GM19238 (cell line): ENCODE data around the gene OR5C1.
"Not testable (repeated sequence)": the region's sequence is repeated elsewhere in the genome, so short reads cannot be mapped to it uniquely, and the experiment has no call there.

Experiments
- DNase-seq: peaks from one replicate; pipeline ENCODE4 v3.0.0; 2011; ENCODE audit warnings: low spot score; ENCODE audit not compliant: insufficient read length

OR5C1 gene

DNA sequence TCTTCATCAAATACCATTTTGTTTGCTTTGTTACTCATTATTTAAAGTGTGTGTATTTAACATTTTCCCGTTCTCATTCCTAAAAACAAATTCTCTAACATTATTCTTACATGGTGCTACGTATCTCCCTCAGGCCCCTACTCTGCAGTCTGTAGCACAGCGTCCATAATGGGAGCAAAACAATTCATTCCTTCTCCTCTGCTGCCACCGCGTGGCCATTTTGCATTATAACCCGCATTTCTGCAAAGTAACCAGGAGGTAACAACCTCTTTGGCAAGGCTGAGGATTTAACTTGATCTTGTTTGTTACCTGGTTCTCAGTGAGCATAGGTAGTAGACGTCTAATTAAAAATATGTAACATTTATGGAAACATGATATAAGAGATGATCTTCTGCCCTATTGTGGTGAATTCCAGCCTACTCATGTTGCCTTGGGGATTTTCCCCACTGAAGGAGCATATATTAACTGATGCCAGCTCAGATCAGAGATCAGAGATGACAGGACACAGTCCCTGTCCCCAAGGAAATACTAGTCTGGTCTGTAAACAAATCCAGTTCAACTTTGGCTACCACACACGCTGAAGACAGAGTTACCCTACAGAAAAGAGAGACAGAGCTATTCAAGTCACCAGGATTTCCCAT, 21.7 kb downstream of the OR5C1 start:
- peak; percentile 64 for DNase-seq

DNA sequence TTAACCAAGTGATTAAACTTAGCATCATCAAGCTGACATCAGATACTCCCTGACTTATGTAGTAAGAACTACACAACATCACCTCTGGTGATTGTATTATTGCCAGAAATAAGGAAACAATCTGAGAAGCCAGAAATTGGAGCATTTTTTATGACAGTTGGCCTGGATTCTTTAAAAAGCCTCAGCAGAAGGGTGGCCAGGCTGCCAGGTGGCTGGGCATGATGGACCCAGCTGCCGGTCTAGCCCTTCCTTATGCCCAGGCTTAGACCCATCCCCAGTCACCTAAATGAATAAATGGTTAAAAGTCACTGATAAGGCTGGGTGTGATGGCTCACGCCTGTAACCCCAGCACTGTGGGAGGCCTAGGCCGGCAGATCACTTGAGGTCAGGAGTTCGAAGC, 24.0 kb downstream of the OR5C1 start:
- DNase-seq = no peak

DNA sequence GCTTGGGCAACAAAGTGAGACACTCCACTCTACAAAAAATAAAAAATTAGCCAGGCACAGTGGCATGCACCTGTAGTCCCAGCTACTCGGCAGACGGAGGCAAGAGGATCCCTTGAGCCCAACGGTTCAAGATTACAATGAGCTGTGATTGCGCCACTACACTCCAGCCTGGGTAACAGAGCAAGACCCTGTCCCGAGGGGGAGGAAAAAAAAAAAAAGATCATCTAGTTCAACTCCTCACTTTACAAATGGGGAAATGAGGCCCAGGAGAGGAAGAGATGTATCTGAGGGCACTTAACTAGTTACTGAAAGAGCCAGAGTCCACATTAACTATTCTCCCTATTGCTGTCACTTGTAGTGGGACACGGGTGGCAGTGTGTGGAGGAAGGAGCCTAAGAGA, 25.8 kb downstream of the OR5C1 start:
- DNase-seq = no peak

DNA sequence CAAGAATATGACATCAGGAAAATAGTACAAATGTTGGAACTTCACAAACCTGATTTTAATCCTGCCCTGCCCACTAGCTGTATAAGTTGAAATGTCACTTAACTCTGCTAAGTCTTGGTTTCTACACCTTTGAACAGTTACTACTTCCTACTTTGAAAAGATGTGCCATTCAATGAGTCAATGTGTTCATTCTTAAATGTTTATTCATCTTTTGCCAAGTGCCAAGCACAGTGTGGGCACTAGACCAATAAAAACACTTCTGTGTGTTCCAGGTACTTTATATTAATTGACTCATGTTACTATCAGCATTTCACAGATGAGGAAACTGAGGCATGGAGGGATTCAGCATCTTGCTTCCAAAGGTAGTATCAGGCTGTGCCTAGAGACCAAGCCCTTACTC, 26.8 kb downstream of the OR5C1 start:
- DNase-seq = no peak

DNA sequence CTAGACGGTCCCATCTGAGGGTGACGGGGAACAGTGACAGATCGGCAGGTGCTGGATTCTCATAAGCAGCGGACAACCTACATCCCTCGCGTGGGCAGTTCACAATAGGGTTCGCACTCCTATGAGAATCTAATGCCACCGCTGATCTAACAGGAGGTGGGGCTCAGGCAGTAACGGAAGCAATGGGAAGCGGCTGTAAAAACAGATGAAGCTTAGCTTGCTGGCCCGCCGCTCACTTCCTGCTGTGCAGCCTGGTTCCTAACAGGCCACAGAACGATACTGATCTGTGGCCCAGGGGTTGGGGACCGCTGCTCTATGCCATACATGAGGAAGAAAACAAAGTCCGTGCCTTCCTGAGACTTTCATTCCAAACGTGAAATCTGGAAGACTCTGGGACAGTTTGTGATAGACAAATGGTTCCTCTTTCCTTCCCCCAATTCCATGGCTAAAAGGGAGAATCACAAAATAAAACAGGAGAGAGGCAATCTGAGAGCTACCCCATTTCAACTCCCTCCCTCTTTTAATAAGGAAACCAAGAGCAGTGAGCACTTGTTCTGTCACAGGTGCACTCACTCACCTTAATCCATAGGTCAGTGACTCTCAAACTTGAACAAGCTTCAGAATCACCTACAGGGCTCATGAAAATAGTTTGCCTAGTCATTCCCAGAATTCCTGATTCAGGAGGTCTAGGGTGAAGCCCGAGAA, 27.6 kb downstream of the OR5C1 start:
- DNase-seq = no peak

DNA sequence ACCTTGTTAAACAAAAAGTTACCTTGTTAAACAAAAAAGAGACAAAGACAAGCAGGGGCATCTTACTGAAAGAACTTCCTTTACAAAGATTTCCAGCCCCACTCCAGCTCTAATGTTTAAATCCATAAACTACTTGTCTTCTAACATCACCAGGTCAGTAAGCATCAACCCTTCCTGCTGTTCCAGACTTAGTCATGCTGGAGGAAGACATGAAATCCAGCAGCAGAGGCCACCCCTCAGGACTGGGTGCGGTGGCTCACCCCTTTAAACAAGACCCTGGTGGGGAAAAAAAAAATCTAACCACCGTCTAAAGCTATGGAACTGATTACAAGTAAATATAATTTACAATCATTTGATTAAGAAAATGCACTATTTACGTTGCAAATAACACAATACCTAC, 30.6 kb downstream of the OR5C1 start:
- DNase-seq = no peak

DNA sequence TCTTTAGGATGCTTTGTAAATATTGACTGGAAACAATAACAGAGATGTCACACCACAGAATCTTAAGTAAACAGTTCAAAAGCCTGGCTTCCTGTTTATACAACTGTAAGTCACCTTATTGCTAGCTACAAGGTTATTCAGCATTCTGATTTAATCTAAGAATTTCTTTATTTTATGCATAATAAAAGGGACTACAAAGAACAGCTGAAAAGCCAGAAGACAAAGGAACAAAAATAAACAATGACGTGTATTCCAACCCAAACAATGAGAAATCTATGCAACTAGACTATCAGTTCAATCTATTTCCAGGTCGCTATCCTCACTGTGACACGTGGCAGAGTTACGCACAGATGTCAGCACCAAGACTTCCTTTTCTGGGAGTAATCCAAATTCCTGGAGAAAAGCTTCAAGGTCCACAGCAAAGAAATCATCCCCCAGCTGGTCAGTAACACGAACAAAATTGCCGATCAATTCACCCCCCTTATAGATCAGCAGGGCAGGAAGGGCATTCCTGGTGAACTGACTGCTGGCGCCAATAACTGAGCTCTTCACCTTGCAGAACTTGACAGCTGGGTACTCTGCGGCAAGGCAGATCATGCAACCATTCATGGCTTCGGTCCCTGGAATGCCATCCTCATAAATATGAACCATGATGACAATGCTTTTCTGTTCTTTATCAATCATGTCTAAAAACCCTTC, 31.2 kb downstream of the OR5C1 start:
- DNase-seq = no peak

DNA sequence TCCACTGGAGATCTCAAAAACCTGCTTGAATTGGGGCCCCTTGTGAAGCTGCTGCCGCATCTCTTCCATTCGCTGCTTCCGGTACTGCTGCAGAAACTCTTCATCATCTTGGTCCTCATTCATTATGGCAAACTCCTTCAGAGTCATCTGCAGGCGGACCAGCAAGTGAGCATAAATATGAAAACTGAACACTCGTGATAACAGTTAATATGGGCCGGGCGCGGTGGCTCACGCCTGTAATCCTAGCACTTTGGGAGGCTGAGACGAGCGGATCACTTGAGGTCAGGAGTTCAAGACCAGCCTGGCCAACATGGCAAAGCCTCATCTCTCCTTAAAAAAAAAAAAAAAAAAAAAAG, 31.7 kb downstream of the OR5C1 start:
- no peak for DNase-seq

DNA sequence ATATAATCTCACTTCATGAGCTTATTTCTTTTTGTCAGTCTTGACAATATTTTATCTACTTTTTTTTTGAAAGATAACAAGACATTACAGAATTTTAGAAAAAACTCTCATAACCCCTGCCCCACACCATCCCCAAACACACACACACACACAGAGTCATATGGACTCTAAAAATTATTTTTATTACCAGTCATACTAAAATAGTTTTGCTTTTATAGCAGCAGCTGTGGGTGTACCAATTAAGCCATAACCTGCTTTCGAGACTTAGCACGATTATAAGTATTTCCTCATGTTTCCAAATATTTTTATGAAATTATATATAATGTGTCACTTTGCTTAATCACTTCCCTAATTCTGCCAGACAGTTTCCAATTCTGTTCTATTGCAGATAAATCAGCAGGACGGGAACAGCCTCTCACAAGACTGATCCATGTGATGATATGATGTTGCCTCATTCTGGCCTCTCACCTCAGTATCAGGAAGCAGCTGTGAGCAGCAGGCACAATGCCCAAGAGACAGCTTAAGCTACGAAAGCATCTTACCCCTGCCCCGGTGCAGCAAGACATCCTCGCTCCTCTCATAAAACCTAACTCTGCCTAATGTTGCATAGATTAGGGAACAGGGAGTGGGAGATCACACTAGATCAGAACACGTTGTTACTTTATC, 32.7 kb downstream of the OR5C1 start:
- DNase-seq = no peak

DNA sequence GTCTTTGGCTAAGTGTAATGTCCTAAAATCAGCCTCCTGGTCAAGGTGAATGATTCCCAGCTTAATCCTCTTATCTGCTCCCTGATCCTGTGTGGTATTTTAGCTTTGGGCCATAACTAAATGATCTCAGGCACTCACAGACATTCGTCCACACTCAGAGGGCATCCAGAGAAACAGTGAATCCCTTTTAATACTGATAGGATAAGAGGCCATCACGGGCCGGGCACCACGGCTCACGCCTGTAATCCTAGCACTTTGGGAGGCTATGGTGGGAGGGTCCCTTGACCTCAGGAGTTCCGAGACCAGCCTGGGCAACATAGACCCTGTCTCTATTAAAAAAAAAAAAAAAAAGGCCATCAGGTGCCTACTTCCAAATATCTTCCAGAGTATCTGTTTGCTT, 33.3 kb downstream of the OR5C1 start:
- no peak for DNase-seq

DNA sequence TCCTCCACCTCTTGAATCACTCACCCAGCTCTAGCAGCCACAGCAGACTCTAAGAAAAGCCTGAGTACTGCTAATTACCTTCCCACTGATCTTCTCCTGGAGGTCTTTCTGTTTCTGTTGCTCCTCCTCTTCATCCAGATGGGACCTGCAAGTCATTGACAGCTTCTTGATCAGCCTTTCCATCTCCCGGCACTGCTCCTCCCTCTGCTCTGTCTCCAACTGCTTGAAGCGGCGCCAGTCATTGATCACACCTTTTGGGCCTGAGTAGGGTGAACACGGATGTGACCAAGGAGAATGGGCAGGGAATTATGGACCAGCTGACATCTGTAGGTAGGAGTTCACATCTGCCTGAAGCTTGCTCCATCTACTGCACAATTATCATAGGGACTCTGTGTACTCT, 34.2 kb downstream of the OR5C1 start:
- no peak for DNase-seq

DNA sequence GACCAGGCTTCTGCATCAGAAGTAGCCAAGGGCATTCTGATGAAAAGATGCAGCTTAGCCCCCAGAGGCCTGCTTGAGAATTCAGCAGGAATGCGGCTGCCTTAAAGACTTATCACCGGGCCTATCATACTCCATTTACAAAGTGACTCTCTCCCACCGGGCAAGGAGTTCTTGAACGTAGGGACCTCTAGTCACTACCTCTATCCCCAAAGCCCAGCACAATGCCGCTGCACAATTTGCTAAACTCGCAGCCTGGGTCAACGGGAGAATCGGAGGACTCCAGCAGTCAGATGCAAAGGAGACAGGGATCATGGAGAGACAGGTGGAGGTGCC, 39.0 kb downstream of the OR5C1 start:
- DNase-seq = no peak

DNA sequence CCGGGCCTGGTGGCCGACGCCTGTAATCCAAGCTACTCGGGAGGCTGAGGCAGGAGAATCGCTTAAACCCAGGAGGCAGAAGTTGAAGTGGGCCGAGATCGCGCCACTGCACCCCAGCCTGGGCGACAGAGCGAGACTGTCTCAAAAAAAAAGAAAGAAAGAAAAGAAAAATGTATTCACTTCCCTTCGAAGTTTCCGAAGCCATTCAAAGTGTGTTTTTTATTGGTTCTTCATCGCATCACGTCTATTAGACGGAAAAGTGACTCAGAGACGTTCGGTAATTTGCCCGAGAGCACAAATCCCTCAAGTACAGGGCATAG, 40.2 kb downstream of the OR5C1 start:
- not testable (repeated sequence) for DNase-seq

DNA sequence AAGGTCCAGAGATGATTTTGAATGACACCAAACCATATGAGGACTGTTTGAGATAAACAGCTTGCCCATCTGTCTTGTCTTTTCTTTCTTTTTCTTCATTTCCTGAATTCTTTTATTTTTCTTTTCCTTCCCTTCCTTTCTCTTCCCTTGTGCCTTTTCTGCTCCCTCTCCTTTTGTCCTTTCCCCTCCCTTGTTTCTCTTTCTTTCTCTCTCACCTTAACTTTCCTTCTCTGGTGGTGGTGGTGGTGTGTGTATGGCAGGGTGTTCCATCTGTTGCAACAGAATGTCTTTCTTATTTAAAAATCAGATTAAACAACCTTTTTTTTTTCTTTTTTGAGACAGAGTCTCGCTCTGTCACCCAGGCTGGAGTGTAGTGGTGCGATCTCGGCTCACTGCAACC, 43.5 kb downstream of the OR5C1 start:
- no peak for DNase-seq

DNA sequence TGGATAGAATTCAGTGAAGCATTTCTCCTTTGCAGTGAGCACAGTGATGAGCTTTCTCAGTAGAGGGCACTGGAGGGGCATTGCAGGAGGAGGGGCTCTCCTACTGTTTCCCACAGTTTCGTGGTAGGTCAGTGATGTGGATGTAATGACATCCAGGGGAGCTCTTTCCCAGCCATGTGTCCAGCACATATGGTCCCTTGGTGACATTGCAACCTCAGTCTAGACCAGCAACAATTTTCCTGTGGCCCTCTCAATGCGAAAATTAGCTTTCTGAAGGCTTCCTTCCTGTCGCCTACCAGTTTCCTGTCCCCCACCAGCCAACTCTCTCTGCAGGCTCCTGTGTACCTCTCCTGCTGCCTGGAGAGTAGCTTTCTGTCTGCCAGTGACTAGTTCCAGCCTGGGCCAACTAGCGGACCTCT, 46.6 kb downstream of the OR5C1 start:
- DNase-seq = peak; percentile 29

DNA sequence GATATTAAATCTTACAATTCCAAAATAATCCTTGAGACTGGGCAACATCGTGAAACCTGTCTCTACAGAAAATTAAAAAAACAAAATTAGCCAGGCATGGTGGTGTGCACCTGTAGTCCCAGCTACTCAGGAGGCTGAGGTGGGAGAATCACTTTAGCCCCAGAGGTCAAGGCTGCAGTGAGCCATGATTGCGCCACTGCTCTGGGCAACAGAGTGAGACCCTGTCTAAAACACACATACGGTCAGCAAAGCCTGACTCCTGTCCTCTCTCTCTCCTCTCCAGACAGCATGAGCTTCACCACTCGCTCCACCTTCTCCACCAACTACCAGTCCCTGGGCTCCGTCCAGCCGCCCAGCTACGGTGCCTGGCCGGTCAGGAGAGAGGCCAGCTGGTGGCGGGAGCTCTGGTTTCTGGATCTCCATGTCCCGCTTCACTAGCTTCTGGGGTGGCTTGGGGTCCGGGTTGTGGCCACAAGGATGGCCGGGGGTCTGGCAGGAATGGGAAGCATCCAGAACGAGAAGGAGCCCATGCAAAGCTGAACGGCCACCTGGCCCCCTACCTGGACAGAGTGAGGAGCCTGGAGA, 48.6 kb downstream of the OR5C1 start:
- no peak for DNase-seq

DNA sequence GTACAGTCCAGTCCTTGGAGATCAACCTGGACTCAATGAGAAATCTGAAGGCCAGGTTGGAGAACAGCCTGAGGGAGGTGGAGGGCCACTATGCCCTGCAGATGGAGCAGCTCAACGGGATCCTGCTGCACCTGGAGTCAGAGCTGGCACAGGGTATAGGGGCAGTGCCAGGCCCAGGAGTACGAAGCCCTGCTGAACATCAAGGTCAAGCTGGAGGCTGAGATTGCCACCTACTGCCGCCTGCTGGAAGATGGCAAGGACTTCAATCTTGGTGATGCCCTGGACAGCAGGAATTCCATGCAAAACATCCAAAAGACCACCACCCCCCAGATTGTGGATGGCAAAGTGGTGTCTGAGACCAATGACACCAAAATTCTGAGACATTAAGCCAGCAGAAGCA, 49.7 kb downstream of the OR5C1 start:
- DNase-seq = not testable (repeated sequence)
